Neuron (in vitro differentiated cells): ENCODE measurements around the gene ST3GAL2.

Experiments used
- H2AFZ ChIP-seq: one replicate; pipeline ENCODE4 v1.6.1; 2013; ENCODE audit warnings: low read depth, mild to moderate bottlenecking, inconsistent platforms, low read length, moderate library complexity
- H3K27me3 ChIP-seq: one replicate; pipeline ENCODE4 v1.6.1; 2013; ENCODE audit warnings: low read length; ENCODE audit not compliant: insufficient read depth
- H3K36me3 ChIP-seq: one replicate; pipeline ENCODE4 v1.6.1; 2013; ENCODE audit warnings: low read length; ENCODE audit not compliant: insufficient read depth
- H3K4me1 ChIP-seq: one replicate; pipeline ENCODE4 v1.6.1; 2013; ENCODE audit warnings: low read length; ENCODE audit not compliant: insufficient read depth
- H3K4me3 ChIP-seq: 2 replicates; pipeline ENCODE4 v1.5.1; 2013; ENCODE audit warnings: mild to moderate bottlenecking, low read length, moderate library complexity
- H3K9me3 ChIP-seq: one replicate; pipeline ENCODE4 v1.6.1; 2013; ENCODE audit warnings: low read length

The ST3GAL2 gene

DNA sequence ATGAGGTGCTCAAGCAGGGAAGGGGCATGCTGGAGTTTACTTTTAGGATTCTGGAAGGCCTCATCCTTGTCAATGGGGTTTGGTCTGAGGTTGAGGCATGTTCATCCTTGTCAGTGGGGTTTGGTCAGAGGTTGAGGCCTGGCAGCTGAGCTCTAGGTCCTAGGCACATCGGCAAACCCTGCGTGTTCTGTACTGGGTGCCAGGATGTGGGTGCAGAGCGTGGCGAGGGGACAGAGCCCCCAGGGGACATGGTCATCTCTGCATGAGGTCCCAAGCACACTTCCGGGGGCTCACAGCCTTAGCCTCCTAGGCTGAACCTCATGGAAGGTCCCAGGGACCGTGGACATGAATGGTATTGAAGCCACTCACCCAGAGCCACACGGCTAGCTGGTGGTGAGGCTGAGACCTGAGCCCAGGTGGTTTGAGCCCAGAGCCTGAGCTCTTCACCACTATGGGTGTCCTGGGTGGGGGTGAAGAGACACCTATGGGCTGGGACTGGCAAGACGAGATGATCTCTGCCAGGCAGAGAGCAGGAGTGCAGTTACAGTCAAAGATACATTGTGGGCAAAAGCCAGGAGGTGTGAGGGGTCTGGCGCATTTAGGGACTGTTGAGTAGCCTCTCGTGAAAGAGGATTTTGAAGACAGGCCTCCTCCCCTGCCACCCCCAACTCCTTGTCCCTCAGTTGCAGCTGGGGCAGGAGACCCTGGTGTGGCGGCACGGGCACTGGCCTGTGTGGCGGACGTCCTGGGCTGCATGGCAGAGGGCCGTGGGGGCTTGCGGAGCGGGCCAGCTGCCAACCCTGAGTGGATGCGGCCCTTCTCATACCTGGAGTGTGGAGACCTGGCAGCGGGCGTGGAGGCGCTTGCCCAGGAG, 34.8 kb upstream of the ST3GAL2 start:
- H3K4me1 ChIP-seq: no peaks in the 10 kb centered on the region
- H3K36me3 ChIP-seq: peaks cover 1% of the 10 kb centered on the region
- no peaks in the 10 kb centered on the region for H3K9me3 ChIP-seq

DNA sequence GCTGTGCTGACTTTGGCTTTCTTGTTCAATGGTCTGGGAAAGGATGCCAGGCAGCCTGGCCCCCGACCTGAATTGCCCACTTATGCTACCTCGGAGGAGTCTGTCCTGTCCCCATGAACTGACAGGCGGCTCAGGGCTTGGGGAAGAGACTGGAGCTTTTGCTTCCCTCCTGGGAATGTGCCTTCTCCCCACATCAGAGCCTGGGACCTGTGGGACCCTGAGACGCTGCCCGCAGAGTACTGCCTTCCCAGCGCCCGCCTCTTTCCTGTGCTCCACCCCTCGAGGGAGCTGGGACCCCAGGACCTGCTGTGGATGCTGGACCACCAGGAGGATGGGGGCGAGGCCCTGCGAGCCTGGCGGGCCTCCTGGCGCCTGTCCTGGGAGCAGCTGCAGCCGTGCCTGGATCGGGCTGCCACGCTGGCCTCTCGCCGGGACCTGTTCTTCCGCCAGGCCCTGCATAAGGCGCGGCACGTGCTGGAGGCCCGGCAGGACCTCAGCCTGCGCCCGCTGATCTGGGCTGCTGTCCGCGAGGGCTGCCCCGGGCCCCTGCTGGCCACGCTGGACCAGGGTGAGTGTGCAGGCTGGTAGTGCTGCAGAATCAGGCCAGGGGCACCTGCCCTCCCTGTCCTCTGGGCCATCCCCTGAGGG, 34.0 kb upstream of the ST3GAL2 start:
- Histone ChIP-seq H3K9me3 (no peaks in the 10 kb centered on the region), H2AFZ (no peak overlapping the region)

More for the DNA sequence above, 34.8 kb upstream of the ST3GAL2 start:
- no peak overlapping the region for H2AFZ ChIP-seq
- no peaks in the 10 kb centered on the region for H3K27me3 ChIP-seq
- H3K4me3 ChIP-seq: no peak overlapping the region

DNA sequence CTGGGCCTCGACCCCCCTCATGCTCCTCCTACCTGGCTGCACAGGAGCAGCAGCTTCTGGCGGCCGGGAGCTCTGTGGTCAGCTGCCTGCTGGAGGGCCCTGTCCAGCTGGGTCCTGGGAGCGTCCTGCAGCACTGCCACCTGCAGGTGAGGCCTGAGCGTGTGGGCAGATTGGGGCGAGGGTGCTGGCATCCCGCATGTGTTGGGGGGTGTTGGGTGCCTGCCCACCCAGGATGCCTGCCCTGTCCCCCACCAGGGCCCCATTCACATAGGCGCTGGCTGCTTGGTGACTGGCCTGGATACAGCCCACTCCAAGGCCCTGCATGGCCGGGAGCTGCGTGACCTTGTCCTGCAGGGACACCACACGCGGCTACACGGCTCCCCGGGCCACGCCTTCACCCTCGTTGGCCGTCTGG, 32.0 kb upstream of the ST3GAL2 start:
- no peaks in the 10 kb centered on the region for H3K27me3 ChIP-seq
- H3K9me3 ChIP-seq: no peaks in the 10 kb centered on the region
- H3K36me3 ChIP-seq: no peaks in the 10 kb centered on the region
- H3K4me3 ChIP-seq: no peak overlapping the region
- no peaks in the 10 kb centered on the region for H3K4me1 ChIP-seq
- no peak overlapping the region for H2AFZ ChIP-seq

More for the DNA sequence above, 34.0 kb upstream of the ST3GAL2 start:
- Histone ChIP-seq H3K4me1 (no peaks in the 10 kb centered on the region), H3K4me3 (no peak overlapping the region), H3K36me3 (no peaks in the 10 kb centered on the region), H3K27me3 (no peaks in the 10 kb centered on the region)

DNA sequence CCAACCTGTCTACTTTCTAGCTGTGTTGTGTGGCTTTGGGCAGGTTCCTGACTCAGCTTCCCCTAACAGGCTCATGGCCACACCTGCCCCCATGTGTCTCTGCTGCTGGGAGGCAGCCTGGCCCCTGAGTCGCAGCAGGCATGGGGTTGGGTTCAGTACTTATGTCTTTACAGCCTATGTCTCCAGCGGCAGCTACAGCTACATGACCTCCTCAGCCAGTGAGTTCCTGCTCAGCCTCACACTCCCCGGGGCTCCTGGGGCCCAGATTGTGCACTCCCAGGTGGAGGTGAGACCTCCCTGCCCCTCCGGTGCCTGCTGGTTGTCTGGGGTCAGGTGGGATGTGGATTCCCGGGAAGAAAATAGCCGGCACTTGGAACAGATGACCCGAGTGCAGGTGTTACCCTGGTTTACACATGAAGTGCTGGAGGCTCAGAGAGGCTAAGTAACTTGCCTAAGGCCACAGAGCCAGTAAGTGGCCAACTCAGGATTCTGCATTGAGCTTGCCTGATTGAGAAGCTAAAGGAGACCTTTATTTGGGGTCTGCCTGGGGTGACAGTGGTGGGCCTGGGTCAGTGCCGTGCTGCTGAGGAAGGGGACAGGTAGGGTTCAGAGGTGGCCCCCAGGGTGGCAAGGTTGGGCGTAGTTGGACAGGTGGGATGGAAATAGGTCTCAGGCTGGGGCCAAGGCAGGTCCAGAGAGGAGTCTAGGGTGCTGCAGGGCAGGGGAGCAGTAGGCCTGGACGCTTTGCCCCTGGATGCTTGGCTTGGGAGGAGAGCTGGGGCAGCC, 31.4 kb upstream of the ST3GAL2 start:
- Histone ChIP-seq H3K27me3 (no peaks in the 10 kb centered on the region), H3K9me3 (no peaks in the 10 kb centered on the region), H3K4me1 (no peaks in the 10 kb centered on the region), H3K36me3 (no peaks in the 10 kb centered on the region), H3K4me3 (no peak overlapping the region), H2AFZ (no peak overlapping the region)

DNA sequence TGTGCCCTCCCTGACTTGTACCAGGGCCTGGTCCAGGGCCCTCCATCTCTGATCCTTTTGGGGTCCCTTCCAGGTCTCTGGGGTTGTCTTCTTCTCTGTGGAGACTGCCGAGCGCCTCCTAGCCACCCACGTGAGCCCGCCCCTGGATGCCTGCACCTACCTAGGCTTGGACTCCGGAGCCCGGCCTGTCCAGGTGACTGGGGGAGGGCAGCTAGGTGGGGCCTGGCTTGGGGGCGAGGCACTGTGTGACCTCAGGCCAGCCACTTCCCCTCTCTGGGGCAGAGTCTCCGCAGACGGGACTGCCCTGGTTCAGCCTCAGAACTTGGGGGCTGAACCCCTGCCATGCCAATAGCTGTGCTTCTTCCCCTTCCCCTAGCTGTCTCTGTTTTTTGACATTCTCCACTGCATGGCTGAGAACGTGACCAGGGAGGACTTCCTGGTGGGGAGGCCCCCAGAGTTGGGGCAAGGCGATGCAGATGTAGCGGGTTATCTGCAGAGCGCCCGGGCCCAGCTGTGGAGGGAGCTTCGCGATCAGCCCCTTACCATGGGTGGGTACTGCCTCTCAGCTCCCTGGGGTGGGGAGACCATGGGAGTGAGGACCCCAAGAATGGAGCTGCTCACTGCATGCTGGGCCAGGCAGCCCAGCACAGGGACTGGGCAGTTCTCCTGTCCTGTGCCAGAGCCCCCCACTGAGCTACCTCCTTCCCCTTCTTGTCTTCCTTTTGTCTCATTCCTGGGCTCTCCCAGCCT, 30.1 kb upstream of the ST3GAL2 start:
- Histone ChIP-seq H3K4me1 (no peaks in the 10 kb centered on the region), H3K36me3 (no peaks in the 10 kb centered on the region), H2AFZ (no peak overlapping the region), H3K9me3 (no peaks in the 10 kb centered on the region), H3K27me3 (no peaks in the 10 kb centered on the region), H3K4me3 (no peak overlapping the region)

DNA sequence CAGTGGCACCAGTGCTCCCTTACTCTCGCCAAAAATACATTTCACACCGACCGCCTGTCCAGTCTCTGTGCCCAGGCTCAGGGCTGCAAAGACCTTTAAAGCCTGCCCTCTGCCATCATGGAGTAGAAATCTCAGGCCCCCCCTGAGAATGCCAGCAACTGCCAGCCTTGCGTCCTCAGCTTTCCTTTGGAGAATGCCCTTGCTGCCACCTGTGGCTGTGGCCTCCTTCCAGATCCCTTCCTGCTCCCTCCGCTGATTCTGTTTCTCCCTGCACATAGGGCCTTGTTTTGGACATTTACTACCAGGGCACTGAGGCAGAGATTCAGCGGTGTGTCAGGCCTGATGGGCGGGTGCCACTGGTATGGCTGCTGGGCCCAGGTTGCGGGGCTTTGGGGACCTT, 28.7 kb upstream of the ST3GAL2 start:
- H3K4me1 ChIP-seq: no peaks in the 10 kb centered on the region
- no peaks in the 10 kb centered on the region for H3K36me3 ChIP-seq
- no peak overlapping the region for H2AFZ ChIP-seq
- H3K9me3 ChIP-seq: no peaks in the 10 kb centered on the region
- H3K4me3 ChIP-seq: no peak overlapping the region
- no peaks in the 10 kb centered on the region for H3K27me3 ChIP-seq

DNA sequence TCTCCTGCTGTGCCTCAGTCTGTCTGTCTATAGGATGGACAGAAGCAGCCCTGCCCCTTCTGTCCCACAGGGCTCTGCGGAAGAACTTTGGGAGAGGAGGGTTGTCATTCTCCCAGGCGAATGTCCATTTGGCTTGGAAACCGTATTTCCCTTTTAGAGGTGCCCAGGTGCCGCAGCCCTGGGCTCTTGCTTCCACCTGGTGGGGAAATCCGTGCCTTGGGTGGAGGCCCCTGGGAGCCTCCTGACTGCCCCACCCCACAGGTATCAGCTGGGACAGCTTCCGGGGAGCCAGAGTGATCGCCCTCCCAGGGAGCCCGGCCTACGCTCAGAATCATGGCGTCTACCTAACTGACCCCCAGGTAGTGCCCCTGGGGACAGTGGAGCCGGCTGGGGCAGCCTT, 28.2 kb upstream of the ST3GAL2 start:
- Histone ChIP-seq H3K27me3 (no peaks in the 10 kb centered on the region), H3K36me3 (no peaks in the 10 kb centered on the region), H3K4me1 (no peaks in the 10 kb centered on the region), H3K4me3 (no peak overlapping the region), H3K9me3 (no peaks in the 10 kb centered on the region), H2AFZ (no peak overlapping the region)

DNA sequence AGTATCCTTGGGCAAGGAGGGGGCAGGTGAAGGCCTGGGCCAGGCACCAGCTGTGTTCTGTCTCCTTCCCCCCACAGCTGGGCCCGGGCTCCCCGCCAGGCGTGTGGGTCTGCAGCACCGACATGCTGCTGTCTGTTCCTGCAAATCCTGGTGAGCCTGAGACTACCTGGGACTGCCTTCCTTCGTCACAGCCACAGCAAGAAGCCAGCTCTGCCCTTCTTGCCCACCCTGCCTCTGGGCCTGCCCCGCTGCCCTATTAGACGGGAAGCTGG, 27.8 kb upstream of the ST3GAL2 start:
- Histone ChIP-seq H3K4me1 (no peaks in the 10 kb centered on the region), H3K4me3 (no peak overlapping the region), H3K9me3 (no peaks in the 10 kb centered on the region), H3K27me3 (no peaks in the 10 kb centered on the region), H3K36me3 (no peaks in the 10 kb centered on the region), H2AFZ (no peak overlapping the region)

DNA sequence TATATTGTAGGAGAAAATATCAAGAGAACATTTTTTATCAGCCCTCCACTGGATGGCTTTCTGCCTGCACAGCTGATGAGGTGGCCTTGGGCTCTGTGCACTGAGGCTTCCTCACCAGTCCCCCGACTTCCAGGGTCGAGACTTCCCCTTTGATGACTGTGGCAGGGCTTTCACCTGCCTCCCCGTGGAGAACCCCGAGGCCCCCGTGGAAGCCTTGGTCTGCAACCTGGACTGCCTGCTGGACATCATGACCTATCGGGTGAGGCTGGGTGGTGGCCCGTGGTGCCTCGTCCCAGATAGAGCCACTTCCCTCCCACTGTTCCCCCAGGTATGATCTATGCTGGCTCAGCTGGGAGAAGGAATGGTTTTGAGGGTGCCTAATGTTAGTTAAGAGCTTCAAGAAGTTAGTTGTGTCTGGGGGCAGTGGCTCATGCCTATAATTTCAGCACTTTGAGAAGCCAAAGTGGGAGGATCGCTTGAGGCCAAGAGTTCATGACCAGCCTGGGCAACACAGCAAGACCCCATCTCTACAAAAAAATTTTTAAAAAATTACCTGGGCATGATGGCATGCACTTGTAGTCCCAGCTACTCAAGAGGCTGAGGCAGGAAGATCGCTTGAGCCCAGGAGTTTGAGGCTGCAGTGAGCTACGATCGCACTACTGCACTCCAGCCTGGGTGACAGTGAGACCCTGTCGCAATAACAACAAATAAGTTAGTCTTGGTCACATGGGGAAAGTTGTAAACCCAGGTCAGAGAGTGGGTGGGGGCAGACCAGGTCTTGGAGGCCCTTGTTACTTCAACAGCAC, 27.3 kb upstream of the ST3GAL2 start:
- H3K27me3 ChIP-seq: no peaks in the 10 kb centered on the region
- no peak overlapping the region for H3K4me3 ChIP-seq
- no peaks in the 10 kb centered on the region for H3K36me3 ChIP-seq
- H2AFZ ChIP-seq: no peak overlapping the region
- H3K9me3 ChIP-seq: no peaks in the 10 kb centered on the region
- H3K4me1 ChIP-seq: no peaks in the 10 kb centered on the region

DNA sequence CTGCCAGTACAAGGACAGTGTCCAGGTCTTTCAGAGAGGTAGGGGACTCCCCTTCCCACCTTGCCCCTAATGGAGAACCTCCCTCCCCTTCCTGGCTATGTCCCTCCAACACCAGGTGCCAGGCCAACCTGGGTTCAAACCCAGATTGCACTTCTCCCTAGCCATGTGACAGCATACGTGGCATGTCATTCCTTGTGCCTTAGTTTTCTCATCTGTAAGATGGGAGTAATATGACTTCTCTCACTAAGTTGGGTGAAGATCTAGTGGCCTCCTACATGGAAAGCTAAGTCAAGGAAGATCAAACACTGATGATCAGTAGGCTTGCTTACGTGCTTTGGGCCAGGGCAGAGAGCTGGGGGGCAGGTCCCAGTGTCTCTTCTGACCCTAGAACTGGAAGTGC, 24.3 kb upstream of the ST3GAL2 start:
- Histone ChIP-seq H2AFZ (no peak overlapping the region), H3K4me1 (no peaks in the 10 kb centered on the region), H3K36me3 (no peaks in the 10 kb centered on the region), H3K9me3 (no peaks in the 10 kb centered on the region), H3K27me3 (no peaks in the 10 kb centered on the region), H3K4me3 (no peak overlapping the region)

DNA sequence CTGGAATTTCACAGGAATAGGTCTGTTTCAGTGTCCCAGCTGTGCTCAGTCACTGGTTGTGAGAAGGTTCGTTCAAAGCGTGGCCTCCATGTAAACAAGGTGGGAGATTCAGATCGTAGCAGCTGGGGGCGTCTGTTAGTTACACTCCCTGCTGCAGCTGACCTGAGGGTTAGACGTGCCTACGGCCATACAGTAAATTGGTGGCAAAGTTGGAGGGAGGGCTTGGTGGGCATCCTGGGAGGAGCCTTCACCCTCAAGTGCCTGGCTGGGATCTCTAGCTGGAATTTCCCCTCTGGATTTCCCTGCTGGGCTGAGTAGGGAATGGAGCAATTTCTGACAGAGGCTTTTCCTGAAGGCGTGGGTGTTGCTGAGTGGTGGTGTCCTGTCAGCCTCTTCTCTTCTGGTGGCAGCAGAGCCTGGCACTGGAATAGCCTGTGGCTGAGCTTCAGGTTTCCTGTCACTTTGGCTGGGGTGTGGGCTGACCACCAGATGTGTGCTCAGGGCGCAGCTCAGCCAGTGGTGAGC, 21.9 kb upstream of the ST3GAL2 start:
- no peaks in the 10 kb centered on the region for H3K27me3 ChIP-seq
- no peak overlapping the region for H3K4me3 ChIP-seq
- no peaks in the 10 kb centered on the region for H3K9me3 ChIP-seq
- no peak overlapping the region for H2AFZ ChIP-seq
- no peaks in the 10 kb centered on the region for H3K36me3 ChIP-seq
- H3K4me1 ChIP-seq: no peaks in the 10 kb centered on the region
